K562 (cell line): ENCODE data around the gene SGCG. TPM values are rescaled to one million over a fixed set of nuclear protein-coding genes. Genes with fewer than 3 reads are reported as not detected.

Source experiments
- CAMTA2 ChIP-seq: fragments of 250-450 bp; sonication (Bioruptor Pico); conservative IDR thresholded peaks from 2 replicates; pipeline ENCODE4 v1.5.1; 2022
- CHD7 ChIP-seq: fragments of 200-600 bp; sonication (generic); IDR thresholded peaks from one replicate; pipeline ENCODE4 v1.6.1; 2012; ENCODE audit warnings: mild to moderate bottlenecking, low read depth, low read length, inconsistent platforms
- GTF2B ChIP-seq: IDR thresholded peaks from 2 replicates; pipeline ENCODE4 v1.6.1; 2011; ENCODE audit not compliant: insufficient read length; ENCODE audit errors: extremely low read depth
- POLR2AphosphoS2 ChIP-seq: IDR thresholded peaks from 2 replicates; pipeline ENCODE4 v1.6.1; 2012; ENCODE audit warnings: low read length, improper control_type of control experiment
- PRMT5 ChIP-seq: sonication (generic); formaldehyde crosslinking; IDR thresholded peaks from 2 replicates; pipeline ENCODE4 v1.5.0; 2020; ENCODE audit warnings: missing genetic modification reagents
- RBM14 ChIP-seq: fragments of 200-400 bp; formaldehyde crosslinking; IDR thresholded peaks from 2 replicates; pipeline ENCODE4 v1.6.1; 2018; ENCODE audit warnings: low read depth, mild to moderate bottlenecking, low read length, moderate library complexity, borderline replicate concordance; ENCODE audit not compliant: insufficient read depth
- SMAD2 ChIP-seq: fragments of 150-350 bp; IDR thresholded peaks from 2 replicates; pipeline ENCODE4 v1.6.1; 2014; ENCODE audit warnings: low read depth, mild to moderate bottlenecking, low read length
- XRCC3 ChIP-seq: fragments of 450-650 bp; IDR thresholded peaks from 2 replicates; pipeline ENCODE4 v1.6.1; 2017; ENCODE audit warnings: mild to moderate bottlenecking, moderate library complexity
- ZBTB17 ChIP-seq: fragments of 450-650 bp; formaldehyde crosslinking; IDR thresholded peaks from 2 replicates; pipeline ENCODE4 v1.4.0; 2020; ENCODE audit warnings: mild to moderate bottlenecking
- ZFX ChIP-seq: sonication (generic); formaldehyde crosslinking; IDR thresholded peaks from 2 replicates; pipeline ENCODE4 v1.8.0; 2022; ENCODE audit warnings: mild to moderate bottlenecking, missing genetic modification reagents, moderate library complexity
- ZKSCAN8 ChIP-seq: fragments of 200-800 bp; sonication (Bioruptor generic); IDR thresholded peaks from 2 replicates; pipeline ENCODE4 v1.6.1; 2016; ENCODE audit warnings: missing genetic modification characterization, missing compliant biosample characterization
- ZNF184 ChIP-seq: sonication (generic); formaldehyde crosslinking; IDR thresholded peaks from 2 replicates; pipeline ENCODE4 v1.5.0; 2020; ENCODE audit warnings: missing genetic modification reagents
- ZNF436 ChIP-seq: fragments of 250-450, 450-650 bp; sonication (Bioruptor Pico); formaldehyde crosslinking; IDR thresholded peaks from 2 replicates; pipeline ENCODE4 v1.7.0; 2020; ENCODE audit warnings: mild to moderate bottlenecking
- polyA plus RNA-seq, 8 experiments: library from polyadenylated mRNA; depleted of rRNA in 4 of 8; stranded (reverse) in 5 of 8; unstranded in 3 of 8; fragments of >200 nt; fragmentation: Nextera tagmentation in 2 of 8; fragmentation: Illumina TruSeq in 1 of 8; extraction: Ambion mirVana in 2 of 8; extraction: Trizol in 1 of 8; gene quantifications; 2 replicates each; pipeline versions ENCODE4 v1.2.1 to v1.2.3, GENCODE V29; 2011 to 2014; ENCODE audit warnings: inconsistent platforms in 1 of 8, missing spikeins in 1 of 8
- total RNA-seq, 7 experiments: library from RNA; depleted of rRNA in 6 of 7; stranded (reverse); fragments of >200 nt in 6 of 7; fragmentation: Illumina TruSeq in 2 of 7; extraction: Trizol in 2 of 7; gene quantifications; 2 replicates each; pipeline versions ENCODE4 v1.2.1 to v1.2.3, GENCODE V29; 2011 to 2021; ENCODE audit warnings: low replicate concordance in 1 of 7
- TF ChIP-seq, protein P1 (sequence below): fragments of 250-450 bp; sonication (Bioruptor Pico); IDR thresholded peaks from 2 replicates; pipeline ENCODE4 v1.8.0; 2022; ENCODE audit warnings: inconsistent platforms, mild to moderate bottlenecking, moderate library complexity, borderline replicate concordance

The SGCG gene
- total and polyA plus RNA-seq, 9 of the 15 experiments (the other 6 are each of a cell fraction or from before 2014, with no cell fraction given): 0.04 to 0.44 (median 0.34) TPM

GRCh38 chr13:23235994-23236393, 55.2 kb downstream of the SGCG start (continued):
- TF ChIP-seq XRCC3 (no peak), CHD7 (no peak), SMAD2 (no peak), ZKSCAN8 (no peak), RBM14 (no peak), ZNF184 (CRISPR knock-in tag) (no peak), GTF2B (no peak), ZNF436 (no peak), ZBTB17 (CRISPR knock-in tag) (no peak), CAMTA2 (CRISPR knock-in tag) (no peak), PRMT5 (no peak), POLR2AphosphoS2 (no peak), ZFX (CRISPR knock-in tag) (no peak)
- TF ChIP-seq, protein P1, sequence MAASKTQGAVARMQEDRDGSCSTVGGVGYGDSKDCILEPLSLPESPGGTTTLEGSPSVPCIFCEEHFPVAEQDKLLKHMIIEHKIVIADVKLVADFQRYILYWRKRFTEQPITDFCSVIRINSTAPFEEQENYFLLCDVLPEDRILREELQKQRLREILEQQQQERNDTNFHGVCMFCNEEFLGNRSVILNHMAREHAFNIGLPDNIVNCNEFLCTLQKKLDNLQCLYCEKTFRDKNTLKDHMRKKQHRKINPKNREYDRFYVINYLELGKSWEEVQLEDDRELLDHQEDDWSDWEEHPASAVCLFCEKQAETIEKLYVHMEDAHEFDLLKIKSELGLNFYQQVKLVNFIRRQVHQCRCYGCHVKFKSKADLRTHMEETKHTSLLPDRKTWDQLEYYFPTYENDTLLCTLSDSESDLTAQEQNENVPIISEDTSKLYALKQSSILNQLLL (CRISPR knock-in tag): no peak
